ENCODE results near the gene ESYT2. TPM values are rescaled to one million over a fixed set of nuclear protein-coding genes. Genes with fewer than 3 reads are reported as not detected.

Gene ESYT2
- total and polyA plus RNA-seq, 7 experiments from 2014 or later = 46.3 to 129 (median 112) TPM

DNA sequence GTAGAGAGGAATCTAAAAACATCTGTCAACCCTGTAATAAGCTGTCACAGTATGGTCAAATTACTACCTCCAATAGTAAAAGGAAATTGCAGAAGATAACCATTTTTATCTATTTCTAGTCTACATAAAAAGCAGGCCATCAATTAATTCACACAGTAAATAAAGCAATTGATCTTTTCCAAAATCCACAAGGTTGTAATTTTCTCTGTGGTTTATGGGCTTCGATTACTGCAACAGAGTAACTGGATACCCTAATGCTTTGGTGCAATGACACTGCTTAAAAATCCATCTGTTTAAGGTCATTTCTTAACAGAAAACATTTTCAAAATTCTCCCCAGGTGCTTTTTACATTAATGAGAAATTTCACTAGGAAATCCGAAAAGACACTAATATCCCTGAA is 23.9 kb downstream of the ESYT2 start:
- Mint-ChIP-seq H3K4me3 (peak overlapping the region in 3 of 10 donors; percentile 39 to 58 (median 50)), H3K27me3 (no peaks in the 10 kb centered on the region), H3K36me3 (peaks cover 8 to 51% (median 32%) of the 10 kb centered on the region in 5 donors), H3K27ac (peak overlapping the region in 7 of 9 donors; percentile 39 to 96 (median 76)), H3K9me3 (peaks cover 0 to 10% (median 0%) of the 10 kb centered on the region in 11 donors), H3K4me1 (peaks cover 33 to 92% (median 72%) of the 10 kb centered on the region in 7 donors)
- ChIA-PET POLR2A (interaction anchor here (0.7 to 2.3 kb wide), 2 partner anchors 10 to 1295 kb away, joined by 3 to 7 read pairs; no protein-coding TSS in a partner anchor), CTCF (no interaction called here)
- peaks cover 0 to 26% (median 3%) of the 10 kb centered on the region in 3 experiments for H3K36me3 ChIP-seq (ENCODE audit: control insufficient read depth in 2 of 3, insufficient read depth in 3 of 3, low read length in 3 of 3)
- intact Hi-C loops (cut with micrococcal nuclease) = no loop called here
- H3K4me3 ChIP-seq (ENCODE audit: low read length) = no peak overlapping the region
- peaks cover 13 to 37% of the 10 kb centered on the region in 2 donors for H3K4me1 ChIP-seq (ENCODE audit: control insufficient read depth in 2 of 2, insufficient read depth in 2 of 2, low read length in 2 of 2)
- ATAC-seq (no peak), DNase-seq (no peak)
- no peaks in the 10 kb centered on the region for H3K9me3 ChIP-seq (ENCODE audit: control insufficient read depth in 2 of 3, low read length in 3 of 3)
- H3K27ac ChIP-seq (ENCODE audit: low read depth, low read length) = no peak overlapping the region
- H3K27me3 ChIP-seq (ENCODE audit: control insufficient read depth in 2 of 2, insufficient read depth in 2 of 2, low read length in 2 of 2) = no peaks in the 10 kb centered on the region

DNA sequence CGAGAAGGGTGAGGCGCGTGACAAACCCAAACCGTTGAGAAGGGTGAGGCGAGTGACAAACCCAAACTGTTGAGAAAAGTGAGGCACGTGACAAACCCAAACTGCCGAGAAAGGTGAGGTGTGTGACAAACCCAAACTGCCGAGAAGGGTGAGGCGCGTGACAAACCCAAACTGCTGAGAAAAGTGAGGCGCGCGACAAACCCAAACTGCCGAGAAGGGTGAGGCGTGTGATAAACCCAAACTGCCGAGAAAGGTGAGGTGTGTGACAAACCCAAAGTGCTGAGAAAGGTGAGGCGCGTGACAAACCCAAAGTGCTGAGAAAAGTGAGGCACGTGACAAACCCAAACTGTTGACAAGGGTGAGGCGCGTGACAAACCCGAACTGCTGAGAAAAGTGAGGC is 25.0 kb downstream of the ESYT2 start:
- Histone ChIP-seq H3K36me3 (ENCODE audit: control insufficient read depth in 2 of 3, insufficient read depth in 3 of 3, low read length in 3 of 3) (peaks cover 0 to 26% (median 0%) of the 10 kb centered on the region in 3 experiments), H3K27ac (ENCODE audit: low read depth, low read length) (no peak overlapping the region), H3K4me1 (ENCODE audit: control insufficient read depth in 2 of 2, insufficient read depth in 2 of 2, low read length in 2 of 2) (peaks cover 13 to 29% of the 10 kb centered on the region in 2 donors), H3K27me3 (ENCODE audit: control insufficient read depth in 2 of 2, insufficient read depth in 2 of 2, low read length in 2 of 2) (no peaks in the 10 kb centered on the region), H3K9me3 (ENCODE audit: control insufficient read depth in 2 of 3, low read length in 3 of 3) (no peaks in the 10 kb centered on the region), H3K4me3 (ENCODE audit: low read length) (no peak overlapping the region)
- peak overlapping the region in 5 of 10 donors; percentile 27 to 58 (median 35) for H3K4me3 Mint-ChIP-seq
- H3K4me1 Mint-ChIP-seq = peaks cover 29 to 92% (median 66%) of the 10 kb centered on the region in 7 donors
- peaks cover 0 to 7% (median 0%) of the 10 kb centered on the region in 11 donors for H3K9me3 Mint-ChIP-seq
- ChIA-PET POLR2A (interaction anchor here (0.9 kb wide), 1 partner anchor 9 kb away, joined by 6 read pairs; no protein-coding TSS in a partner anchor), CTCF (no interaction called here)
- peaks cover 8 to 42% (median 24%) of the 10 kb centered on the region in 5 donors for H3K36me3 Mint-ChIP-seq
- ATAC-seq (no peak), DNase-seq (no peak)
- H3K27me3 Mint-ChIP-seq = no peaks in the 10 kb centered on the region
- peak overlapping the region; percentile 39 to 96 (median 76) for H3K27ac Mint-ChIP-seq
- intact Hi-C loops (cut with micrococcal nuclease) = no loop called here

DNA sequence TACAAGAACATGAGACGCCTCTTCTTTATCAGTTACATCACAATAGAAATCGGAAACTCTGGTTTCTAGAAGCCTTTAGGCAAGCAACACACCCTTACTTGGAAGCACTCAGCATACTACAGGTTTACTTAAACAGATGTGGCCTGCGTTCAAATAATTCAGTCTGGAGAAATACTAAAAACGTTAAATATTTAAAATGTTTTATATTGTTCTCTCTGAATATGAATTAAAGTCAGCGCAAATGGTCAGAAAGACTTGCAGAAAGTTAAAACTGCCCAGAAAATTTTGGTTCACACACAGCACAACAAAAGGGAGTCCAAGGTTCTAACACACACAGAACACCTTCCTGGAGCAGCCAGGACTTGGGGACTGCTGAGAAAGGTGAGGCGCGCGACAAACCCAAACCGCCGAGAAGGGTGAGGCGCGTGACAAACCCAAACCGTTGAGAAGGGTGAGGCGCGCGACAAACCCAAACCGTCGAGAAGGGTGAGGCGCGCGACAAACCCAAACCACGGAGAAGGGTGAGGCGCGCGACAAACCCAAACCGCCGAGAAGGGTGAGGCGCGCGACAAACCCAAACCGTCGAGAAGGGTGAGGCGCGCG is 25.8 kb downstream of the ESYT2 start:
- peaks cover 0 to 7% (median 0%) of the 10 kb centered on the region in 11 donors for H3K9me3 Mint-ChIP-seq

DNA sequence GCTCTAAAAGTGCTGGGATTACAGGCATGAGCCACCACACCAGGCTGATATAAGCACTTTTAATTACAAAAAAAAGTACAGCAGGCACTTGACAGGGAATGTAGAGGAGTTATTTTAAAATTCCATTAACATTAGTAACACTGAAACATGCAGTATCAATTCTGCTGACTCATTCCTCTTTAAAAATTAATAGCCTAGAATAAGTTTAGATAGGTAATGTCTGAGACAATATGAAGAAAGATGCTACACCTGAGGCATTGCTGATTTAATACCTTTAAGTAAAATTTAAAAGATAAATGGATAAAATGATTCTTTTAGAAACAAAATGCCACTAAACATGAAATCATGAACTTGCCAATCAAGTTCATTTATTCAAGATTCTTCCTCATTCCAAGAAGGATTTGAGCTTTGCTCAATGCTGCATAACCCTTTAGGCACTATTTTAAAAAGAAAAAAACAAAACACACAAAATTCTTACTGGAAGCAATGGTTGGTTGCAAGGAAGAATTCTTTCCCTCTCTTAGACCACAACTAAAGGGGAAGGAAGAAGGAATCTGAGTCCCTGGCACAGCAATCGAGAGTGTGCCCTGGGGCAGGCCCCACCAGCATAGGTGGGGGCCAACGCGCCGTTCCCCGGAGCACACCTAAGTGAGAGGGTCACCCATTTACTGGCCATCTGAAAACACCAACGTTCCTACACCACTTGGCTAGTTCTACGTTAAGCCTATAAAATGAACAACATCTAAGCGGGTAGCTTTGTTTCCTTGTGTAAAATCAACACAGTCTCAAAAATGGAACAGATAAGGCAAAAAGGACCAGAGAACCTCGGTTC is 26.6 kb downstream of the ESYT2 start:
- no peak overlapping the region for H3K4me3 ChIP-seq (ENCODE audit: low read length)
- ATAC-seq = peak; percentile 28
- POLR2A ChIA-PET = interaction anchor here (1.2 kb wide), 2 partner anchors 10 to 21 kb away, joined by 4 to 5 read pairs; no protein-coding TSS in a partner anchor

More for the DNA sequence above, 25.8 kb downstream of the ESYT2 start:
- no peaks in the 10 kb centered on the region for H3K27me3 ChIP-seq (ENCODE audit: control insufficient read depth in 2 of 2, insufficient read depth in 2 of 2, low read length in 2 of 2)
- DNase-seq (peak in 2 of 9 donors; percentile 42 to 44), ATAC-seq (peak; percentile 17)
- Mint-ChIP-seq H3K36me3 (peaks cover 8 to 39% (median 21%) of the 10 kb centered on the region in 5 donors), H3K4me3 (peak overlapping the region; percentile 34 to 78 (median 67)), H3K27ac (peak overlapping the region; percentile 67 to 87 (median 81)), H3K27me3 (no peaks in the 10 kb centered on the region), H3K4me1 (peaks cover 33 to 91% (median 72%) of the 10 kb centered on the region in 7 donors)
- ChIA-PET POLR2A (interaction anchor here (1.2 kb wide), 1 partner anchor 21 kb away, joined by 4 read pairs; no protein-coding TSS in a partner anchor), CTCF (no interaction called here)
- H3K36me3 ChIP-seq (ENCODE audit: control insufficient read depth in 2 of 3, insufficient read depth in 3 of 3, low read length in 3 of 3) = peaks cover 0 to 20% (median 0%) of the 10 kb centered on the region in 3 experiments
- no peak overlapping the region for H3K4me3 ChIP-seq (ENCODE audit: low read length)
- intact Hi-C loops (cut with micrococcal nuclease) = loop anchor here (1.0 to 2.0 kb wide), 2 partner anchors 9 to 59 kb away; no protein-coding TSS in a partner anchor
- no peaks in the 10 kb centered on the region for H3K9me3 ChIP-seq (ENCODE audit: control insufficient read depth in 2 of 3, low read length in 3 of 3)
- peaks cover 13 to 28% of the 10 kb centered on the region in 2 donors for H3K4me1 ChIP-seq (ENCODE audit: control insufficient read depth in 2 of 2, insufficient read depth in 2 of 2, low read length in 2 of 2)
- peak overlapping the region; percentile 39 for H3K27ac ChIP-seq (ENCODE audit: low read depth, low read length)

DNA sequence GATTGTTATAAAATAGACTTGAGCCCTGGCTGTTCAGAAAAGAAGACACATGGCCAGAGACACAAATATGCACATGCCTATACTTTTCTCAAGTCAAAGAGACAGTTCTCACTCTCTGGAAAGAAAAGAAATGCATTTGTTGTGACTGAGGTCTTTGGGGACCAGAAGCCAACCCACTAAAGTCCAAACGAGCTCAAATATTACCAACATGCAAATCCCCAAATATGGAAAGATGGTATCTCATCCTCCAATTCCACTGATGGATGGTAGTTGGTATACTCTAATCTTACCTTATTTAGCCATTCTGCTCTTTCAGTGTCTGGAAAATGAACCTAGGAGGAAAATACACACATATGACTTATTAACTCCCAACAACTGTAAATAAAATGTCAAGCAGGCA is 30.6 kb downstream of the ESYT2 start:
- no peaks in the 10 kb centered on the region for H3K9me3 ChIP-seq (ENCODE audit: control insufficient read depth in 2 of 3, low read length in 3 of 3)
- Mint-ChIP-seq H3K27me3 (no peaks in the 10 kb centered on the region), H3K9me3 (no peaks in the 10 kb centered on the region), H3K27ac (peak overlapping the region in 4 of 9 donors; percentile 45 to 74 (median 66)), H3K4me1 (peaks cover 29 to 61% (median 50%) of the 10 kb centered on the region in 7 donors), H3K4me3 (peak overlapping the region in 1 of 10 donors; percentile 29), H3K36me3 (peaks cover 5 to 28% (median 22%) of the 10 kb centered on the region in 5 donors)
- H3K4me3 ChIP-seq (ENCODE audit: low read length) = no peak overlapping the region
- CTCF ChIA-PET = interaction anchor here (1.0 to 1.4 kb wide), 3 partner anchors 11 to 20 kb away, joined by 3 to 5 read pairs (median 3); no protein-coding TSS in a partner anchor
- H3K27me3 ChIP-seq (ENCODE audit: control insufficient read depth in 2 of 2, insufficient read depth in 2 of 2, low read length in 2 of 2) = no peaks in the 10 kb centered on the region
- intact Hi-C loops (cut with micrococcal nuclease) = loop anchor here in 1 of 2 donors (2.0 kb wide), 1 partner anchor 14 kb away; no protein-coding TSS in a partner anchor
- H3K36me3 ChIP-seq (ENCODE audit: control insufficient read depth in 2 of 3, insufficient read depth in 3 of 3, low read length in 3 of 3) = peaks cover 17 to 41% (median 18%) of the 10 kb centered on the region in 3 experiments
- DNase-seq = no peak
- ATAC-seq = no peak
- H3K4me1 ChIP-seq (ENCODE audit: control insufficient read depth in 2 of 2, insufficient read depth in 2 of 2, low read length in 2 of 2) = peaks cover 13 to 23% of the 10 kb centered on the region in 2 donors
- no peak overlapping the region for H3K27ac ChIP-seq (ENCODE audit: low read depth, low read length)
- POLR2A ChIA-PET = interaction anchor here (0.8 to 1.8 kb wide), 5 partner anchors 13 to 30 kb away, joined by 3 to 8 read pairs (median 3); partner anchors contain the start of gene ESYT2

More for the DNA sequence above, 26.6 kb downstream of the ESYT2 start:
- H3K27me3 Mint-ChIP-seq = no peaks in the 10 kb centered on the region
- H3K9me3 Mint-ChIP-seq = peaks cover 0 to 7% (median 0%) of the 10 kb centered on the region in 11 donors
- no peaks in the 10 kb centered on the region for H3K9me3 ChIP-seq (ENCODE audit: control insufficient read depth in 2 of 3, low read length in 3 of 3)
- H3K27me3 ChIP-seq (ENCODE audit: control insufficient read depth in 2 of 2, insufficient read depth in 2 of 2, low read length in 2 of 2) = no peaks in the 10 kb centered on the region
- CTCF ChIA-PET = interaction anchor here (0.6 kb wide), 1 partner anchor 76 kb away, joined by 3 read pairs; no protein-coding TSS in a partner anchor
- peaks cover 0 to 18% (median 0%) of the 10 kb centered on the region in 3 experiments for H3K36me3 ChIP-seq (ENCODE audit: control insufficient read depth in 2 of 3, insufficient read depth in 3 of 3, low read length in 3 of 3)
- peak overlapping the region; percentile 39 for H3K27ac ChIP-seq (ENCODE audit: low read depth, low read length)
- peak overlapping the region; percentile 34 to 78 (median 67) for H3K4me3 Mint-ChIP-seq
- H3K36me3 Mint-ChIP-seq = peaks cover 5 to 35% (median 18%) of the 10 kb centered on the region in 5 donors
- H3K4me1 ChIP-seq (ENCODE audit: control insufficient read depth in 2 of 2, insufficient read depth in 2 of 2, low read length in 2 of 2) = peaks cover 13 to 23% of the 10 kb centered on the region in 2 donors
- no peak for DNase-seq
- peak overlapping the region; percentile 67 to 87 (median 81) for H3K27ac Mint-ChIP-seq
- H3K4me1 Mint-ChIP-seq = peaks cover 32 to 87% (median 65%) of the 10 kb centered on the region in 7 donors
- intact Hi-C loops (cut with micrococcal nuclease) = loop anchor here (1.0 to 2.0 kb wide), 2 partner anchors 10 to 60 kb away; no protein-coding TSS in a partner anchor

DNA sequence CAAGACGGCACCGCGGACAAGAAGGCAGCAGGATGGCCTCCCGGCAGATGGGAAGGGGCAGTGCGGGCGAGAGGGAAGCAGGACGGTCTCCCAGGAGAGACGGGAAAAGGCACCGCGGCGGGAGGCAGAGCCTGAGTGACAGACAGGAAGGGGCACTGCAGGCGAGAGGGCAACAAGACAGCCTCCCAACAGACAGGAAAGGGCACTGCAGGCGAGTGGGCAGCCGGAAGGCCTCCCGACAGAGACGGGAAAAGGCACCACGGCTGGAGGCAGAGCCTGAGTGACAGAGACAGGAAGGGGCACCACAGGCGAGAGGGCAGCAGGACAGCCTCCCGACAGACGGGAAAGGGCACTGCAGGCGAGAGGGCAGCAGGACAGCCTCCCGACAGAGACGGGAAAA is 32.6 kb downstream of the ESYT2 start:
- intact Hi-C loops (cut with micrococcal nuclease) = no loop called here
- POLR2A ChIA-PET = interaction anchor here (0.9 kb wide), 1 partner anchor 23 kb away, joined by 3 read pairs; no protein-coding TSS in a partner anchor
- H3K27me3 ChIP-seq (ENCODE audit: control insufficient read depth in 2 of 2, insufficient read depth in 2 of 2, low read length in 2 of 2) = no peaks in the 10 kb centered on the region
- no peak for DNase-seq
- peak overlapping the region in 6 of 9 donors; percentile 1 to 87 (median 86) for H3K27ac Mint-ChIP-seq
- H3K36me3 Mint-ChIP-seq = peaks cover 5 to 44% (median 21%) of the 10 kb centered on the region in 5 donors
- H3K9me3 ChIP-seq (ENCODE audit: control insufficient read depth in 2 of 3, low read length in 3 of 3) = no peaks in the 10 kb centered on the region
- no peak overlapping the region for H3K4me3 ChIP-seq (ENCODE audit: low read length)
- H3K4me3 Mint-ChIP-seq = peak overlapping the region in 1 of 10 donors; percentile 15
- CTCF ChIA-PET = interaction anchor here (0.9 kb wide), 1 partner anchor 26 kb away, joined by 3 read pairs; no protein-coding TSS in a partner anchor
- ATAC-seq = no peak
- no peaks in the 10 kb centered on the region for H3K27me3 Mint-ChIP-seq
- H3K9me3 Mint-ChIP-seq = no peaks in the 10 kb centered on the region
- no peak overlapping the region for H3K27ac ChIP-seq (ENCODE audit: low read depth, low read length)
- peaks cover 20 to 41% (median 30%) of the 10 kb centered on the region in 7 donors for H3K4me1 Mint-ChIP-seq
- peaks cover 0 to 3% of the 10 kb centered on the region in 2 donors for H3K4me1 ChIP-seq (ENCODE audit: control insufficient read depth in 2 of 2, insufficient read depth in 2 of 2, low read length in 2 of 2)
- H3K36me3 ChIP-seq (ENCODE audit: control insufficient read depth in 2 of 3, insufficient read depth in 3 of 3, low read length in 3 of 3) = peaks cover 18 to 58% (median 21%) of the 10 kb centered on the region in 3 experiments
